Fibroblast of the aortic adventitia (primary cell): ENCODE results near the gene PTH2. TPM values are rescaled to one million over a fixed set of nuclear protein-coding genes. Genes with fewer than 3 reads are reported as not detected.

Source experiments
- DNase-seq: peaks from one replicate; pipeline ENCODE4 v3.0.0-alpha.2; 2010; ENCODE audit warnings: low read depth
- H3K4me3 ChIP-seq: 2 replicates; pipeline ENCODE4 v1.5.1; 2011; ENCODE audit warnings: low read depth, mild to moderate bottlenecking, control low read depth, low read length, moderate library complexity
- CTCF ChIP-seq: IDR thresholded peaks from 2 replicates; pipeline ENCODE4 v1.5.1; 2011; ENCODE audit warnings: mild to moderate bottlenecking, low read length, control low read depth, inconsistent platforms; ENCODE audit not compliant: insufficient read depth
- total RNA-seq: library from RNA; depleted of rRNA; stranded (reverse); fragments of >200 nt; gene quantifications from 2 replicates; pipeline ENCODE4 v1.2.3, GENCODE V29; 2012; ENCODE audit warnings: low replicate concordance

Gene PTH2
- total RNA-seq, 1 donor: not detected

GRCh38 chr19:49393881-49394280, 29.4 kb downstream of the PTH2 start:
- H3K4me3 ChIP-seq: no peak overlapping the region
- DNase-seq: no peak
- TF ChIP-seq CTCF: no peak

GRCh38 chr19:49391581-49392399, 31.5 kb downstream of the PTH2 start:
- H3K4me3 ChIP-seq: no peak overlapping the region
- TF ChIP-seq CTCF: peak; percentile 76
- DNase-seq: peak; percentile 66

- no peak for TF ChIP-seq CTCF
- DNase-seq: no peak
- H3K4me3 ChIP-seq: no peak overlapping the region
These were observed 32.3 kb downstream of the PTH2 start for GRCh38 chr19:49390929-49391359.

DNA sequence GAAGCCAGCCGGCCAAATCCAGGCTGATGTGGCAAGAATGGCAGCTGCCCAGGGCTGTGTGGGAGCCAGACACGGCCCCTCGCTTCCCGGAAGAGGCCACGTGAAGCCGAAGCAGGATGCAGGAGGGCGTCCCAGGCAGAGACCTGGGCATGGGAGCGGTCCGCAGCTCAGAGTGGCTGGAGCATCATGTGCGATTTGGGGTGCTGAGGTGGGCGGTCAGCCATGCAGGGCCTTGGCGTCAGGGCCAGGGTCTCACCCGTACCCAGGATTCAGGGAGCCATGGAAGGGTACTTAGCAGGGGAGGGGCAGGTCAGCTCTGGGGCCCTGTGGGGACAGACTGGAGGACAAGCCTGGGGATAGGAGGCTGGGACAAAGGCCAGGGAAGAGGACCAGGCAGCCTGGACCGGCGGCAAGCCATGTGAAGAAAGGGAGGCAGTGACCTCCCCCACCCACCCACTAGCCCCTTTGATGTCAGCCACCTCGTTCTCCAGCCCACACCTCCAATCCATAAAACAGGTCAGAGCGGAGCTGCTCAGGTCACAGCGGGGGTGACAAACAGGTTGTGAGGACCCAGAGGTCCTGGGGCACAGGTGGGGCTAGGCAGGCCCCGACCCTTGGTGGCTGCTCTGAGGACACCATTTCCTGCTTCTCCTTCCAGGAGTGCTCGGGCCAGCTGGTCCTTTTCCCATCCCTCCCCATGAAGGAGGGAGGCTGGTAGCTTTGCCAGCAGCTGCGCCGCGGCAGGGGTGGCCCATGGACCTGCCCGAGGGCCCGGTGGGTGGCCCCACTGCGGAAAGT, 32.9 kb downstream of the PTH2 start:
- DNase-seq: no peak
- TF ChIP-seq CTCF: no peak
- H3K4me3 ChIP-seq: no peak overlapping the region

DNA sequence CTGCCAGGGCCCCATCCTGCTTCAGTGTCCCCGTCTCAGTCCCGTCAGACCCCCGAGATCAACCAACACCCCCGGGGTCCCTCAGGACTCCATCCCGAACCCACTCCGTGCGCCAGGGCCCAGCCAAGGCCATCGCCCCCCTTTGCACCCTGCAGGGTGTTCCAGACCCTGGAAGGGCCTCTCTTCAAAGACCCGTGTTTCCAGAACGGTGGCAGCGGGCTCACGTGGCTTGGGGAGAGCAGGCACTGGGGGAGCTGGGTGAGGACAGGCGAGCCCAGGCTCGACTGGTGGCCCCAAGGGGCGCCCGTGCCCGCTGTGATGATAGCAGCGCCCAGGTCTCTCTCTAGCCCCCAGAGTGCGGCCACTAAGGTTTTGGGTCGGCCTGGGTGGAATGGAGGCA, 33.8 kb downstream of the PTH2 start:
- no peak for TF ChIP-seq CTCF
- no peak for DNase-seq
- H3K4me3 ChIP-seq: no peak overlapping the region

- no peak within 1 kb of the TSS for H3K4me3 ChIP-seq
- DNase-seq: no peak
- no peak for TF ChIP-seq CTCF
These were observed 35.3 kb downstream of the PTH2 start, which contains the start of gene KASH5 for GRCh38 chr19:49387936-49388372. Gene KASH5 (plus strand): TSS chr19:49388249. CDS start chr19:49390884, 2,635 bp downstream.
